GM19043 (cell line): ENCODE data around the gene FRMD4A.

Experiments used
- ATAC-seq: cut with Tn5 transposase; IDR thresholded peaks from one replicate; pipeline ENCODE4 v1.9.1; 2021; ENCODE audit warnings: low read depth; ENCODE audit not compliant: unreplicated experiment

FRMD4A gene

DNA sequence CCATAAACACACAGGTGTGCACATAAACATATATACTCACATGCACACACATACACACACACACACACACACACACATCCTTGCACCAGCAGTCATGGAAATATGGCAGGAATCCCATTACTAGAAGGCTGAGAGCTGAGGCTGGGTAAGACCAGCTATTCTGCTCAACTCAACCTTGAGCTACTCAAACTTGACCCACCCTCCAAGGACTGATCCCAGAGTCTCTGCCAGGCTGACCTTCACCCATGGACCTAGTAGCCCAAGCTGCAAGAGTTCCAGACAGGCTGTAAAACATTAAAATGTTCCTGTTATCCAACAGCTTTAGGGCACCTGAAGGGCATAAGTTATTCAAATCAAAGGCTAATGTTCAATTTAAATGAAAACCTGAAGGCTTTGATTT, 134.6 kb downstream of the FRMD4A start:
- no peak for ATAC-seq

GRCh38 chr10:14195433-14195832, 135.3 kb downstream of the FRMD4A start:
- no peak for ATAC-seq

GRCh38 chr10:14192746-14193145, 138.0 kb downstream of the FRMD4A start:
- ATAC-seq = no peak

DNA sequence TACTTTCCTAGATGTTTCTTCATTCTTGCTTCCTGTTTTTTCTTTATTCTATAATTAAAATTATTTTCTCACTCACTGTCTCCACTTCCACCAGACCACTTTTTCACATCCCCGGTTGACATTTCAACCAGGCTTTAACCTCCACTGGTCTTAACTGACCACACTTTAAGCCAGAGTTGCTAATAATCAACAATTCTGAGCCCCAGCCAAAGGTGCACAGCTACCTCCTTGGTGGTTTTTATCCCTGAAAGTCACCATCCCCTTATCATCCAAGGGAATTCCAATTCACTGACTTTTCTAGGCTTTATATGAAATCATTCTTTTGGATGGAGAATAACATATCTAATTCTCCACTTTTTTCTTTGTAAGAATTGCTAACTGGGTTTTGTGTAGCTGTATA, 138.9 kb downstream of the FRMD4A start:
- no peak for ATAC-seq

GRCh38 chr10:14191407-14191806, 139.3 kb downstream of the FRMD4A start:
- ATAC-seq = no peak

DNA sequence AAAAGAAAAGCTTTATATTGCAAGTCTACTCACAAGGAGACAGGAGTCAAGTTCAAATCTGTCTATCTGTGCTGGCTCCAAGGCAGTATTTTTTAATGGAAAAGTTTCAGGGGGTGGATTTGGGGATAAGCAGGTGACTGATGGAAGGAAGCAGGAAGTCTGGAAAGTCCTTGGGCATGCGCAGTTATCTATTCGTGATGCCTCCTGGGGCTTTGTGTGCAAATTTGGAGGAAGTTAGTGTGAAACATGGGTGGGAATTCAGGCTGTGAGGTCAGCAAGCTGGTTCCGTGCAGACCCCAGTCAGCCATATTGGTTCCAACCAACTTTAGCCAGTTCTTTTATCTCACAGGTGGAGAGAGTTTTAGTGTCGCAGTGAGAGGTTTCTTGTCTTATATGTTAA, 140.0 kb downstream of the FRMD4A start:
- ATAC-seq = no peak

DNA sequence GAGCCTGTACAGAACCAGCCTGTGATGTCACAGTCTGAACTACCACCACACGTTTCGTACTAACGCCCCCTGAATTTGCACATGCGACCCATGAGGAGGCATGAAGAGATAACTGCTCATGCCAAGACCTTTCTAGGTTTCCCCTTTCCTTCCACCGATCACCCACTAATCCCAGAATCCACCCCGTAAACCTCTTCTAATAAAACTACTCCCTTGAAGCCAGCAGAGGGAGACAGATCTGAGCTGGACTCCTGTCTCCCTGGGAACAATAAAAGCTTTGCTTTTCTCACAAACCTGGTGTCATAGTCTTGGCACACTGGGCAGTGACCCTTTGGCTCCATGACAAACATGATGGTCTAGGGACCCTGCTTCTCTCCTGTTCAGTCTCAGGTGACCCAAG, 144.5 kb downstream of the FRMD4A start:
- no peak for ATAC-seq

- peak; percentile 73 for ATAC-seq
Measured at GRCh38 chr10:14185316-14186045, 145.2 kb downstream of the FRMD4A start.

GRCh38 chr10:14184841-14185315, 145.8 kb downstream of the FRMD4A start:
- peak; percentile 73 for ATAC-seq

GRCh38 chr10:14182781-14183180, 147.9 kb downstream of the FRMD4A start:
- ATAC-seq = no peak

- ATAC-seq = no peak
Measured at GRCh38 chr10:14181567-14181936, 149.2 kb downstream of the FRMD4A start.

DNA sequence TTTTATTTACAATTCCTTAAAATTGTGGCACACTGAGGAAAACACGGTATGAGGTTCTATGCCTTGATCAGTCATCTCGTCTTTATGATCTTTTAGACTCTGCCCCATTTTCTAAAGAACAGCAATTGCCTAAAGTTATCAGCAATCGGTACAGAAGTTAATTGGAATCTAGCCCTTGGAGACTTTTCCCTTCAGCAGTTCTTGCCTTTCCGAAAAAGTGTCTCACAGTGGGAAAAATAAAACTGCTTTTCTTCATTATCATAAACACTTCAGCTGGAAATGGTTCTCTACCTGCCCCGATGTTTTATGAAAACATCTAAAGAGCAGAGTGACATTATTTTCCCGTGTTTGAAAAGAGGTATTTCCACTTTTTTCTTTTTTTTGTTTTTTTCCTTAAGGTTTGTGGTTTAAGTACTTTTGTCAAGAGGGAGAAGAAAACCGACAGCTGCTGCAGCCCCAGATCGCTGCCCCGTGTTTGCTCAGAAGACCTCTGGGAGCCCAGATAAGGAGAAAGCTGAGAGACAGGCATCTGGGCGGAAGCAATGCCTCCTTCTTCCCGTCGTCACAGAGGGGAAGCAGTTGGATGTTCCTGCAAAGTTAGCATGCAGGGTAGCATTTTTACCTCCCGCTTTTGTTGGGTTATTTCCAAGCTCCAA, 149.7 kb downstream of the FRMD4A start:
- no peak for ATAC-seq

DNA sequence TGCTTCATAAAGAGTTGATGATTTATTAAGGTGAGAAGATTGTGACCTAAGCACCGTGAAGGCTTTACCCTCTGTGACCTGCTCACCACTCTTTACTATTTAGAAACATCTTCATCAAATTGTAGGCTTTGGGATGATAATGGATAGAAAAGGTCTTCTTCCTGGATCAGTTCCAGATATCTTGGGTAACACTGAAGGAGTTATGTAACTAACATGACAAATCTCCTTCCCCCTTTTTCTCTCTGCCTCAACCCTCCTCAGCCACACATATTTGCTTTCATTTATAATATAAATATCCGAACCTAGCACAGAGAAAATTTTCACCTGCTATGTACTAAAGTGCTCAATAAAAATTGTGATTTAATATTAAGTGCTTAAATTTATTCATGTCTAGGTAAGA, 151.5 kb downstream of the FRMD4A start:
- no peak for ATAC-seq

DNA sequence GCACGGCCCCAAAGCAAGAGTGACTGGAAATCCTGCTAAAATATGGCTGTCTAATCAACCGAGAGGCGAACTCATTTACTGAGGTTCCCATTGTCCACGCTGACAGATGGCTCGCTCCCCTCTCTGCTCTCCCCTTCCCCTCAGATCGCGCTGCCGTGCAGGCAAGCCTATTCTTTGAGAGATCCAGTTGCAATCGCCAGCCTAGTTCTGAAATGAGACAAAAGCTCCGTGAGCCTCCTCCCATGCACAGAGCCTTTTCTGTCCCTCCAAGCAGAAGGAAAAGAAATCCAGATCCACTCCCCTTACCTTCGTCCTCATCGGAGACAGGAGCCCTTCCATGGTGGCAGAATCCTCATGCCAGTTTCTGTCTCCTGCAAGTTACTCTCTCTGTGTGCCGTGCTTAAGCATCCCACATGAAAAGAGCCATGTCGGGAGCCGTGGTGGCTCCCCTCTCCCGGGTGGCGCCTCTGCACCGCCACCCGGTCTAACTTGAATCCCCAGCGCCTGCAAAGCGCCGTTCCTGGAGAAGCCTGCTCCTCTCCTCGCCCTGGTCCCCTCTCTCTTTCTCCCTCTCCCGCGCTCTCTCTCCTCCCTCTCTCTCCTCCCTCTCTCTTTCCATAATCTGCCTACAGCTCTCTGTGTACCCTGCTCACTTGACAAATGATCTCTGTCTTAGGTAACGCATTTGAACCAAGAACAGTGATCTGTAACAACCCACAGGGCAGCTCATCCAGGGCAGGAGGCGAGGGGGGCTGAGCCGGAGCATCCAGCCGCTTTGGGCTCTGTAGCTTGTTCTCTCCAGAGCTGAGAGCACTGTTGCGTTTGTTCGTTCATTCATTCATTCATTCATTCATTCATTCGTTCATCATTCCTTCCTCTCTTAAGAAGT, 156.8 kb downstream of the FRMD4A start:
- no peak for ATAC-seq

GRCh38 chr10:14173391-14173705, 157.4 kb downstream of the FRMD4A start:
- ATAC-seq = no peak

DNA sequence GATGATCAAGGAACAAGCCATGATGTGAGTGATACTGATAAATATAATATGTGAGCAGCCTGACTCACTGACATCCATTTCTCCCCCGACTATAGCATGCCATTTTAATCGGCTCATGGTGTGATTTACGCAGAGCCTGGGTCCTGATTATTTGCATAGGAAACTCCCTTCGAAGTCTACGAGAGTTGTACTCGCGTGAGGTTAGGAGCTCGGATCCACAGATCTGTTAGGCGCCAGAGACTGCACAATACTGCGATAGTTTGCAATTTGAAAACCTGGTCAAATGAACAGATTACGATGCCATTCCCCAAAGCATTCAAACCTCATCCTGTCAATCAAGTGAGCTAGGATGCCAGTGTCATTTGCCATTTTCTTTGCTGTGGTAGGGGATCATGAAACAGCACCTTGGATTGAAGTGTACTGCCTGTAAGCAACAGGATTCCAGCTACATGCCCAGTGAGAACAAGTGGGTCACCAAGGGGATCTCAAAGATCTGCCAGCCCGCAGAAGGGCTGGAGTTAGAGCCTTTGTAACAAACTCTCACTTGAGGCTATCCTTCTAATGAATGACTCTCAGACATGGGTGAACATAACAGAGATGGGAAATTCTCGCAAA, 158.3 kb downstream of the FRMD4A start:
- no peak for ATAC-seq

DNA sequence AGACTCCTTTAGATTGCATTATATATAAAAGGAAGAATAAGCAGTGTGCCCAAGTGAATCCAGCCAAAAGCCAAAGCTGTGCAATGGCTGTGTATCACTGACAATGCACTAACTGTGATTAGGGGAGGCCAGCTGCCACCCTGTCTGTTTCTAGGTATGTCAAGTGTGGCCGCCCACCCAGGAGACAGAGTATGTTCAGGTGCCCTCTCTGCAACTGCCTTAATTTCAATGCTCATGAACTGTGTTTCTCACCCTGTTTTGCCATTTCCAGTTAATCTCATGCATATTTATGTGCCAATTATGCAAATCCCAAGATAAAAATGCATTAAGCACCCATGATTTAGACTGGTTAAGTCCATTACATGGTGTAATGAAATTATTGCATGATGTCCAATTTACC, 159.4 kb downstream of the FRMD4A start:
- no peak for ATAC-seq

- ATAC-seq = no peak
Measured at GRCh38 chr10:14163377-14164086, 167.2 kb downstream of the FRMD4A start.

- no peak for ATAC-seq
Measured at GRCh38 chr10:14162629-14163344, 167.9 kb downstream of the FRMD4A start.

DNA sequence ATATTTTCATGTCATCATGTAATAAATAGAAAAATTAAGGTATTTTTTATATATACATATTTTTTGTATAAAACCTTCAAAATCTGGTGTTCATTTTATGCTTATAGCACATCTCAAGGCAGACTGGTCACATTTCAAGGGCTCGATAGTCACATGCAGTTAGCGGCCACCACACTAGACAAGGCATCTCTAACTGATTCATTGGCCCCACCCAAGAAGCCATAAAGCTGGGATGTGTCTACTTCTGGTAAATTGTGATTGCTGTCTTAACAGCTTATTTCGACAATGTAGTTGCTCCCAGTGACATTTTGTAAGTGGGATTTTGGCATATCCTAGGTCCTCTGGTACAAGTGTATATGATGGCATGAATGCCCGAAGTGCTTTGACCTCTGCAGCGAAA, 168.7 kb downstream of the FRMD4A start:
- no peak for ATAC-seq
